ENCODE data around the gene PPIL4.

DNA sequence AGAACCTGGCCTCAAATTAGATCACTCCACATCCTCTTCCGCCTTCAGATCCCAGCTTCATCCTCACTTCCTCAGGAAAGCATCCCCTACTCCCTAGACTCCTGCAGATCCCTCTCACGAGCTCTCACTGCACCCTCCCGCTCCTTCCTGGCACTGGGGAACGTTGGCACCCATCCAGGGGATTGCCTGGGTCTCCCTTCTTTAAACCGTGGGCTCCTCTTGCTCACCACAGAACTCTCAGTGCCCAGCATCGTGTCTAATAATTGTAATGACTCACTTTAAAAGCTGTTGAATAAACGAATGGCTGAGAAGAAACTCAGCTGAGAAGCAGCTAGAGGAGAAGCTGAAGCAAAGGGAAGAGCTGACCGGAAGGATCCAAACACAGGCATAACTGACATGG, 81.4 kb downstream of the PPIL4 start:
- TF ChIP-seq, protein P1, sequence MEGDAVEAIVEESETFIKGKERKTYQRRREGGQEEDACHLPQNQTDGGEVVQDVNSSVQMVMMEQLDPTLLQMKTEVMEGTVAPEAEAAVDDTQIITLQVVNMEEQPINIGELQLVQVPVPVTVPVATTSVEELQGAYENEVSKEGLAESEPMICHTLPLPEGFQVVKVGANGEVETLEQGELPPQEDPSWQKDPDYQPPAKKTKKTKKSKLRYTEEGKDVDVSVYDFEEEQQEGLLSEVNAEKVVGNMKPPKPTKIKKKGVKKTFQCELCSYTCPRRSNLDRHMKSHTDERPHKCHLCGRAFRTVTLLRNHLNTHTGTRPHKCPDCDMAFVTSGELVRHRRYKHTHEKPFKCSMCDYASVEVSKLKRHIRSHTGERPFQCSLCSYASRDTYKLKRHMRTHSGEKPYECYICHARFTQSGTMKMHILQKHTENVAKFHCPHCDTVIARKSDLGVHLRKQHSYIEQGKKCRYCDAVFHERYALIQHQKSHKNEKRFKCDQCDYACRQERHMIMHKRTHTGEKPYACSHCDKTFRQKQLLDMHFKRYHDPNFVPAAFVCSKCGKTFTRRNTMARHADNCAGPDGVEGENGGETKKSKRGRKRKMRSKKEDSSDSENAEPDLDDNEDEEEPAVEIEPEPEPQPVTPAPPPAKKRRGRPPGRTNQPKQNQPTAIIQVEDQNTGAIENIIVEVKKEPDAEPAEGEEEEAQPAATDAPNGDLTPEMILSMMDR (IDR thresholded peaks at IDR 0.05; ENCODE audit: low read depth, low read length, poor library complexity, severe bottlenecking), result no peak
- TF ChIP-seq EZH2phosphoT487 (IDR thresholded peaks at IDR 0.05; ENCODE audit: borderline replicate concordance, low read length), result no peak
